HG03066 (cell line): ENCODE data around the gene KDM4C.
A peak's percentile ranks its signal among the peaks of the same experiment; 100 is the strongest.
"Not testable (repeated sequence)": the region's sequence is repeated elsewhere in the genome, so short reads cannot be mapped to it uniquely, and the experiment has no call there.

Experiments
- ATAC-seq: cut with Tn5 transposase; IDR thresholded peaks from one replicate; pipeline ENCODE4 v1.9.1; 2021; ENCODE audit warnings: low read depth; ENCODE audit not compliant: unreplicated experiment

Gene KDM4C

GRCh38 chr9:6763244-6763643 is 5.5 kb downstream of the KDM4C start:
- ATAC-seq, result no peak

GRCh38 chr9:6764011-6764410 is 6.2 kb downstream of the KDM4C start:
- no peak for ATAC-seq

GRCh38 chr9:6764523-6764922 is 6.8 kb downstream of the KDM4C start:
- ATAC-seq, result no peak

- ATAC-seq, result no peak
Measured at GRCh38 chr9:6764950-6765349, 7.2 kb downstream of the KDM4C start.

- ATAC-seq, result no peak
Measured at GRCh38 chr9:6765396-6765795, 7.6 kb downstream of the KDM4C start.

GRCh38 chr9:6766606-6767005 is 8.8 kb downstream of the KDM4C start:
- ATAC-seq, result no peak

- ATAC-seq, result not testable (repeated sequence)
Measured at GRCh38 chr9:6768587-6768986, 10.8 kb downstream of the KDM4C start.

GRCh38 chr9:6771722-6772121 is 13.9 kb downstream of the KDM4C start:
- no peak for ATAC-seq

GRCh38 chr9:6777213-6777902 is 19.6 kb downstream of the KDM4C start:
- peak; percentile 51 for ATAC-seq

GRCh38 chr9:6779417-6780241 is 21.9 kb downstream of the KDM4C start:
- ATAC-seq, result no peak

- ATAC-seq, result no peak
Measured at GRCh38 chr9:6780690-6781089, 22.9 kb downstream of the KDM4C start.

- ATAC-seq, result no peak
Measured at GRCh38 chr9:6781476-6781875, 23.7 kb downstream of the KDM4C start.

- ATAC-seq, result no peak
Measured at GRCh38 chr9:6782345-6782744, 24.6 kb downstream of the KDM4C start.

- ATAC-seq, result no peak
Measured at GRCh38 chr9:6782981-6783380, 25.2 kb downstream of the KDM4C start.

GRCh38 chr9:6783753-6784152 is 26.0 kb downstream of the KDM4C start:
- ATAC-seq, result no peak

- no peak for ATAC-seq
Measured at GRCh38 chr9:6785682-6786081, 27.9 kb downstream of the KDM4C start.

- no peak for ATAC-seq
Measured at GRCh38 chr9:6787793-6788161, 30.0 kb downstream of the KDM4C start.

- ATAC-seq, result no peak
Measured at GRCh38 chr9:6788162-6789016, 30.6 kb downstream of the KDM4C start.

- ATAC-seq, result not testable (repeated sequence)
Measured at GRCh38 chr9:6789017-6789338, 31.2 kb downstream of the KDM4C start.

- no peak for ATAC-seq
Measured at GRCh38 chr9:6790866-6791265, 33.1 kb downstream of the KDM4C start.

- ATAC-seq, result no peak
Measured at GRCh38 chr9:6793203-6793602, 35.4 kb downstream of the KDM4C start.
